Fibroblast of mammary gland (primary cell): ENCODE measurements around the gene IL22RA2.
"Not testable (repeated sequence)": the region's sequence is repeated elsewhere in the genome, so short reads cannot be mapped to it uniquely, and the experiment has no call there.

Source experiments
- DNase-seq: peaks from one replicate; pipeline ENCODE4 v3.0.0-alpha.2; 2010; ENCODE audit warnings: low read depth
- H3K4me3 ChIP-seq: 2 replicates; pipeline ENCODE4 v1.5.1; 2011; ENCODE audit warnings: low read depth, mild to moderate bottlenecking, low read length, moderate library complexity; ENCODE audit not compliant: control insufficient read depth
- CTCF ChIP-seq: conservative IDR thresholded peaks from 2 replicates; pipeline ENCODE4 v1.5.1; 2011; ENCODE audit warnings: low read depth, low read length, inconsistent platforms; ENCODE audit not compliant: control insufficient read depth, insufficient read depth

Gene IL22RA2

GRCh38 chr6:137210903-137211302 is 37.5 kb upstream of the IL22RA2 start:
- no peak overlapping the region for H3K4me3 ChIP-seq
- DNase-seq: peak; percentile 57
- no peak for TF ChIP-seq CTCF

GRCh38 chr6:137208279-137208678 is 34.8 kb upstream of the IL22RA2 start:
- H3K4me3 ChIP-seq: no peak overlapping the region
- no peak for DNase-seq
- TF ChIP-seq CTCF: no peak

GRCh38 chr6:137207457-137207856 is 34.0 kb upstream of the IL22RA2 start:
- DNase-seq, H3K4me3 ChIP-seq: not testable (repeated sequence)

GRCh38 chr6:137206577-137206976 is 33.1 kb upstream of the IL22RA2 start:
- no peak for DNase-seq
- no peak overlapping the region for H3K4me3 ChIP-seq
- TF ChIP-seq CTCF: no peak

- H3K4me3 ChIP-seq: no peak overlapping the region
- TF ChIP-seq CTCF: no peak
- no peak for DNase-seq
Measured at GRCh38 chr6:137203256-137203655, 29.8 kb upstream of the IL22RA2 start.

GRCh38 chr6:137202078-137202477 is 28.6 kb upstream of the IL22RA2 start:
- no peak overlapping the region for H3K4me3 ChIP-seq
- TF ChIP-seq CTCF: peak; percentile 16
- DNase-seq: no peak

GRCh38 chr6:137201006-137201405 is 27.6 kb upstream of the IL22RA2 start:
- no peak for TF ChIP-seq CTCF
- H3K4me3 ChIP-seq: no peak overlapping the region
- DNase-seq: no peak

GRCh38 chr6:137200288-137200687 is 26.8 kb upstream of the IL22RA2 start:
- no peak for DNase-seq
- no peak for TF ChIP-seq CTCF

More at GRCh38 chr6:137200288-137200687, 26.8 kb upstream of the IL22RA2 start:
- H3K4me3 ChIP-seq: no peak overlapping the region
